Activated T-helper 2 cell treated with anti-CD3 and anti-CD28 coated beads, Interferon-gamma antibody, Interleukin-2, Interleukin-4, amounts not matched to agents 10 μg/mL and 5 μg/mL and 100 μg/mL, durations not matched to agents 14 hours and 24 hours and 36 hours (primary cell): ENCODE data around the gene CYP27C1. TPM values are rescaled to one million over a fixed set of nuclear protein-coding genes. Genes with fewer than 3 reads are reported as not detected.
"Not testable (repeated sequence)": the region's sequence is repeated elsewhere in the genome, so short reads cannot be mapped to it uniquely, and the experiment has no call there.

ENCODE experiments used
- DNase-seq: peaks from one replicate; pipeline ENCODE4 v3.0.0; 2021; ENCODE audit warnings: low spot score
- H3K27ac Mint-ChIP-seq: one replicate; pipeline ENCODE4 v1.8.0; 2021; ENCODE audit warnings: mixed read lengths
- H3K27me3 Mint-ChIP-seq: one replicate; pipeline ENCODE4 v1.8.0; 2021; ENCODE audit warnings: low read depth, mixed read lengths
- H3K36me3 Mint-ChIP-seq: one replicate; pipeline ENCODE4 v1.8.0; 2021; ENCODE audit warnings: low read depth, mixed read lengths
- H3K4me1 Mint-ChIP-seq: one replicate; pipeline ENCODE4 v1.8.0; 2021; ENCODE audit warnings: low read depth, mixed read lengths
- H3K4me3 Mint-ChIP-seq: one replicate; pipeline ENCODE4 v1.8.0; 2021; ENCODE audit warnings: low read depth, mild to moderate bottlenecking, moderate library complexity, mixed read lengths
- H3K9me3 Mint-ChIP-seq: one replicate; pipeline ENCODE4 v1.8.0; 2021; ENCODE audit warnings: mixed read lengths
- intact Hi-C: fragments of 100-400 bp; cut with micrococcal nuclease; formaldehyde crosslinking; loops from one replicate; pipeline ENCODE4 v1.15.1; 2023
- total RNA-seq: library from RNA; stranded (reverse); gene quantifications from 2 replicates; pipeline ENCODE4 v1.2.3, GENCODE V29; 2022

CYP27C1 gene
- total RNA-seq, 1 donor from 2014 or later, result not detected

DNA sequence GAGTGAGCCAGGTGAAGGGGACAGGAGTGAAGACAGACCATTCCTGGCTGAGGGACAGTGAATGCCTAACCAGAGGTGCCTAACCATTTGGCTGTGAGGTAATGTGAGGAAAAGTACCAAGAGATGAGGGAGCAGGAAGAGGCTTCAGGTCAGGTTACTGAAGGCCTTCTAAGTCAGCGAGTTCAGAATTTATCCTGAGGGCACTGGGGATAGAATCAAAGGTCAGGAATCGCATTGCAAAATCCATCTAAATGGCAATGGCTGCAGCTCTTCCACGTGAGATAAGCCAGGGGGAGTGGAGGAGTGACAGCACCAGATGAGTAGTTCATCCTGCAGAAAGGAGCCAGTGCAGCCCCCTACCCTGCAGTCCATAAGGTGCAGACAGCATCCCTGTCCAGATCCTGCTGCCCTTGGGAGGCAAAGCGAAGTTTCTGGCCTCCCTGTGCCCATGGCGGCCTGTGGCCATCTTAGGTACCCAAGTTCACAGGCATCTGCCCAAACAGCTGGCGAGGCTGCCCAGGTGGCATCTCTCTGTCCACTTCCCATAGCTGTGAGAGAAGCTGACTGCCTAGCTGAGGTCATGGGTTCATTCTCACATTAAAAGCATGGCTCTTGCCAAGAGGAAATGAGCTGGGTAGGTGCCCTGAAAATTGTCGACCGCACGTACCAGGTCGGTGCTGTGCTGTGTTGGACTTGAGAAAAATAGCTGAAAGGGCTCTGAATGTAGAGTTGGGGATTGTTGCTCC is 49.5 kb downstream of the CYP27C1 start:
- DNase-seq, result no peak
- Mint-ChIP-seq H3K4me1 (no peaks in the 10 kb centered on the region), H3K4me3 (no peak overlapping the region), H3K27ac (no peak overlapping the region), H3K27me3 (no peaks in the 10 kb centered on the region), H3K9me3 (no peaks in the 10 kb centered on the region), H3K36me3 (no peaks in the 10 kb centered on the region)
- intact Hi-C loops, result no loop called here

DNA sequence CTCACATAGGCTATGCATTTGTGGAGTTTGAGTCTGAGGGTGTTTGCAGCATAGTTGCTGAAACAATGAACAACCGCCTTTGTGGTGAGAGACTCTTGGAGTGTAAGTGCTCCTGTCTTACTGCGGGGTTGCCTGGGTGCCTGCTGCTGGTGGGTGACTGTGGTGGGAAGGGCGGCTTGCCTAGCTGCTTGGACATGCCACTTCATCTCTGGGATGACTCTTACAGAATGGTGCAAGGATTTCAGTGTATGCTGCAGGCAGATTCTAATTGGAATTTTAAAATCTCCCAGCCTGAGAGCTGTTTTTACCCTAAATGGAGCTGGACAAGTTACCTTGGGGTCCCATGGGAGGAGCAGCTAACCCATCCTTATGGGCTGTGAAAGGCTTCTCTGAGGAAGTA is 50.1 kb downstream of the CYP27C1 start:
- Mint-ChIP-seq H3K27me3 (no peaks in the 10 kb centered on the region), H3K36me3 (no peaks in the 10 kb centered on the region), H3K4me3 (no peak overlapping the region), H3K27ac (no peak overlapping the region), H3K9me3 (no peaks in the 10 kb centered on the region), H3K4me1 (no peaks in the 10 kb centered on the region)
- no peak for DNase-seq
- intact Hi-C loops, result no loop called here

DNA sequence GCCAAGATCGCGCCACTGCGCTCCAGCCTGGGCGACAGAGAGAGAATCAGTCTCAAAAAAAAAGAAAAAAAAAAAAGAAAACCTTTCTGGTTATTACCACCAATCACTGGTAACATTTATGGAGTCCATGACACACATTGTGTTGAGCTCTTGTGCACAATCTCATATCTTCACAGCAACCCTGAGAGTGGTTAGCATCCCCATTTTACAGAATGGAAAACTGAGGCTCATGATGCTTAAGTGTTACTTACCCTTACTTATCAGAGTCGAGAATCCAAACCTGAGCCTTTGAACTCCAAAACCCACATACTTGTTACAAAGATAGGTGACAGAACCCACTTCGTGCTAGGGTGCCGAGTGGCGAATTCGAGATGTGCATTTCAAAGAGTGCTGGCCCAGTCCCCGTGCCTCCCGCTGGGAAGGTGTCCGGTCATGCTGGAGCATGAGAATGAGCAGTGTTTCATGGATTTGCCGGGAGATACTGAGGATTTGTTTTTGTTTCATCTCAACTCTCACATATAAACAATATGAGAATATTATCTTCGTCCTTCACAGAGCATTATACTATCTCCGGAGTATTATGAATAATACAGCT is 50.9 kb downstream of the CYP27C1 start:
- H3K27ac Mint-ChIP-seq, result no peak overlapping the region
- no peak overlapping the region for H3K4me3 Mint-ChIP-seq
- no peaks in the 10 kb centered on the region for H3K36me3 Mint-ChIP-seq
- H3K9me3 Mint-ChIP-seq, result no peaks in the 10 kb centered on the region
- intact Hi-C loops, result no loop called here
- DNase-seq, result no peak
- H3K27me3 Mint-ChIP-seq, result peaks cover 2% of the 10 kb centered on the region
- H3K4me1 Mint-ChIP-seq, result no peaks in the 10 kb centered on the region

DNA sequence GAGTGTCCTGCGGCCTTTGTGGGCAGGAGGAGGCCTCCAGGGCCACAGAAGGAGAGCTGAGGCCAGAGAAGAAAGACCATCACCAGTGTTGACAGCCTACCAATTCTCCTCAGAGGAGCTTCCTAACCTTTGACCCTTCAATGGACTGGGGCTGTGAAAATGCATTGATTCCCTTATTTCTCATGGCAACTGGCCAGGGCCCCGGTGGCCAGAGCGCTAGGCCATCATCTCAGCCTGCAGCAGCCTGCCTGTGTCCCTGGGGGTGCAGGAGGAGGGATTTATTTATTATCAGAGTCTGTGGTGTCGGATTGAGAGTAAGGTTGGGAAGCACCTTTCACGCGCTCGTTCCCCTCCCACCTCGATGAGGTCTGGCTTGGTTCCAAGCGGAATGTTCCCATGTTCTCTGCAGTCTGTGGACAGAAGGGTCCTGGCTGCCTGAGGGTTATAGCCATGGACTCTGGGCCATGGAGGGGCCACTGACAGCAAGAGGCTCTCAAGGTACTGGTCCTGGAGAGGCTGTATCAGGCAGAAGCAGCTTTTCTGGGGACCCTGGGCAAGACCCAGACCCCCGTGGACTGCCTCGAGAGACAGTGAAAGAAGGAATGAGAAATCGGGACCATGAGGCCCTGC is 53.8 kb downstream of the CYP27C1 start:
- no peak overlapping the region for H3K4me3 Mint-ChIP-seq
- H3K9me3 Mint-ChIP-seq, result no peaks in the 10 kb centered on the region
- no peaks in the 10 kb centered on the region for H3K36me3 Mint-ChIP-seq
- H3K27ac Mint-ChIP-seq, result no peak overlapping the region
- peaks cover 3% of the 10 kb centered on the region for H3K27me3 Mint-ChIP-seq
- intact Hi-C loops, result no loop called here
- no peak for DNase-seq
- no peaks in the 10 kb centered on the region for H3K4me1 Mint-ChIP-seq

DNA sequence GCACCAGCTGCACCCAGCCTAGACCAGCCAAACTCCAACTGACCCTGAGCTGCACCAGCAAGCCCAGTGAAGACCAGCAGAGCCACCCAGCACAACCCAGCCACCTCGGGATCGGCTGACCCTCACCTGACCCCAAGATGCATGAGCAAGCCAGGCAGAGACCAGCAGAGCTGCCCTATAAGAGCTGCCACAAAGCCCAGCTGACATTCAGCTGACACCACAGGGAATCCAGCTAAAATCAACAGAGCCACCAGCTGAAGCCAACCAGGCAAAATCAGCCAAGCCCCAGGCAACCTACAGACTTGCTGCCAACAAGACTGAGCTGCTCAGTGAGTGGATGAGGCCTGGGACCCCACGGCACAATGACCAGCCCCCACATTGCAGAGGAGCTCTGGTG is 54.6 kb downstream of the CYP27C1 start:
- Mint-ChIP-seq H3K4me1 (no peaks in the 10 kb centered on the region), H3K4me3 (no peak overlapping the region), H3K9me3 (no peaks in the 10 kb centered on the region), H3K27me3 (peaks cover 5% of the 10 kb centered on the region), H3K27ac (no peak overlapping the region), H3K36me3 (no peaks in the 10 kb centered on the region)
- intact Hi-C loops, result no loop called here
- no peak for DNase-seq

DNA sequence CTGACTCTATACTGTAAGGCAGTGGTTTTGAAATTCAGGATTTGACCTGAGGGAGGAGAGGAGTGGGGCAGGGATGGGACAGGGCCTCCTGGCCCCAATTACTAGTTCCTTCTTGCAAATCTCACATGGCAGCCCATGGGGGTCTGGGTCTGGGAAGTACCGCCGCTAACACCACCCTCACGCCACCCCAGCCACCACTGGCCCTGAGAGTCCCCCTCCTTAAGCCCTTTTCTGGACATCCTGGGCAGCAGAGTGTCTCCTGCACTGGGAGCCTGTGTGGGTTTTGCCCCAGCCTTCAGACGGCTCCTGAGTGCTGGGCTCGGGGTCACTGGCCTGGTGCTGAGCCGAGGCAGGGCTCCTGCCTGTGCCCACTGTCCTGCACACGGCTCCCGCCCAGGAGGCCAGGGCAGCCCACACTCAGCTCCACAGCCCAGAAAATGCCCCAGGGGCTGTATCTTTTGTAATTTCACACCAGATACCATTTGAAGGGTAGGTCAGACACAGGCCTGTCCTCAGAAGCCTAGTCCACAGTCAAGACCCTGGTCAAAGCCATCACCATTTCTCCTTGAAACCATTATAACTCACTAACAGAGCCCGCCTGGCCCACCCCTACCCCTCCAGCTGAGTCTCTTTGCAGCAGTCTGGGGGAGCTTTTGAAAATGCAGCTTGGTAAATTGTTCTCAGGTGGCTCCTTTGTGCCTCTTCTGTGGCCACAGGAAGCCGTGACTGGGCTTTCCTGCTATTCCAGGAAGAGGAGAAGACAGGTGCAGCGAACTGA is 55.1 kb downstream of the CYP27C1 start:
- Mint-ChIP-seq H3K4me3 (no peak overlapping the region), H3K27ac (no peak overlapping the region), H3K27me3 (peaks cover 5% of the 10 kb centered on the region), H3K36me3 (no peaks in the 10 kb centered on the region), H3K9me3 (no peaks in the 10 kb centered on the region), H3K4me1 (no peaks in the 10 kb centered on the region)
- intact Hi-C loops, result no loop called here
- DNase-seq, result no peak

DNA sequence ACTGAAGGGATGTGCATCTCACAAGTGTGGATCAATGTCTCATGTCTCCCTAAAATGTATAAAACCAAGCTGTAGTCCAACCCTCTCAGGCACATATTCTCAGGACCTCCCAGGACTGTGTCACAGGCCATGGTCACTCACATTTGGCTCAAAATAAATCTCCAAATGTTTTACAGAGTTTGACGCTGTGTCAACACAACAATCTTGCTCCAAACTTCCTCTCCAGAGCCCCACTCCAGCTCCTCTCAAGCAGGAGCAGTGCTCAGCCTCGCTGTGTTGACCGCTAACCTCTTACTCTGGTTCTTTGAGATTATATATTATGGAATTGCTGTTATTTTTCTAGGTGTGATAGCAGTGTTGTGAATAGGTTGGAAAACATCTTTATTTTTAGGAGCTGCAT is 56.2 kb downstream of the CYP27C1 start:
- Mint-ChIP-seq H3K27ac (no peak overlapping the region), H3K27me3 (peaks cover 5% of the 10 kb centered on the region), H3K4me3 (no peak overlapping the region), H3K9me3 (no peaks in the 10 kb centered on the region), H3K36me3 (no peaks in the 10 kb centered on the region), H3K4me1 (no peaks in the 10 kb centered on the region)
- DNase-seq, result no peak
- intact Hi-C loops, result no loop called here

DNA sequence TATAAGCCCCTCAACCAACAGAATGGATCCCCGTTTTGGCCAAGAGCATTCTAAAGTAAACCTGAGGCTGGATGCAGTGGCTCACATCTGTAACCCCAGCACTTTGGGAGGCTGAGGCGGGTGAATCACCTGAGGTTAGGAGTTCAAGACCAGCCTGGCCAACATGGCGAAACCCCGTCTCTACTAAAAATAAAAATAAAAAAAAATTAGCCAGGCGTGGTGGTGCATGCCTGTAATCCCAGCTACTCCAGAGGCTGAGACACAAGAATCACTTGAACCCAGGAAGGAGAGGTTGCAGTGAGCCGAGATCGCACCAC is 57.1 kb downstream of the CYP27C1 start:
- H3K9me3 Mint-ChIP-seq, H3K4me3 Mint-ChIP-seq, intact Hi-C loops, H3K27ac Mint-ChIP-seq, DNase-seq, H3K36me3 Mint-ChIP-seq, H3K27me3 Mint-ChIP-seq, H3K4me1 Mint-ChIP-seq: not testable (repeated sequence)

DNA sequence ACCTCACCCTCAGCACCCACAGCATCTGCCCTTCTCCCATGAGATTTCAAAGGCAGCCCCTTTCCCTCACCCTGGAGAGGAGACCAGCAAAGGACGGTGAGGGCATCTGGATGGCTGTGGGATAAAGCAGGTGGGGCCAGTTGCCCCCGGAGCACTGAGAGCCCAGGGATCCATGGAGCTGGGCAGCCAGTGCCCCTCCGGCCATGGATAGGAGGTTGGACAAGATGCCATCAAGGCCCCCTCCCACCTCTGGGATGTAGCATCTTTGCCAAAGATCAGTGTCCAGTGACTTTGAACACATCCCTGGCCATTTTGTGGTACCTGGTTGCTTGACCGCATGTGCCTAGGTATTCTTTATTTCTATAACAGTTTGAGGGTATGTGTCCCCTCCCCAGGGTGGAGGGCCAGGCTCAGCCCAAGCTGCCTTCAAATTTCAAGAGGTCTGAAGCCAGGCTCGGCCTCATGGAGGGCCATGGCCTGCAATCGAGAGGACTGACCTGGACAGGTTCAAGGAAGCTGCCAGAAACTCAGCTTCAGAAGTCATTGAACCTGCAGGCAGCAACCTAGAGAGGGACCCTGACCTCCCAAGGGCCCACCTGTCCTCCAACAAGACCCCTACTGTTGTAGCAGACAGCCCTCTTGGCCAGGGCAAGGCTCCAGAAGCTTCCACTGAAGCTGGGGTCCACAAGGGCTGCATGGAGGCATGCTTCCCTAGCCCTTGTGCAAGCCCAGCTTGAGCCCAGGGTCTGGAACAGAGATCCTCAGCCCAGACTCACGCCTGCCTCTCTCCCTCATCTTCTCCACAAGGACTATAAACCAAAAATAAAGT is 57.6 kb downstream of the CYP27C1 start:
- no peaks in the 10 kb centered on the region for H3K4me1 Mint-ChIP-seq
- H3K4me3 Mint-ChIP-seq, result no peak overlapping the region
- peaks cover 5% of the 10 kb centered on the region for H3K27me3 Mint-ChIP-seq
- no peaks in the 10 kb centered on the region for H3K36me3 Mint-ChIP-seq
- H3K27ac Mint-ChIP-seq, result no peak overlapping the region
- no peaks in the 10 kb centered on the region for H3K9me3 Mint-ChIP-seq
- no peak for DNase-seq
- intact Hi-C loops, result no loop called here

DNA sequence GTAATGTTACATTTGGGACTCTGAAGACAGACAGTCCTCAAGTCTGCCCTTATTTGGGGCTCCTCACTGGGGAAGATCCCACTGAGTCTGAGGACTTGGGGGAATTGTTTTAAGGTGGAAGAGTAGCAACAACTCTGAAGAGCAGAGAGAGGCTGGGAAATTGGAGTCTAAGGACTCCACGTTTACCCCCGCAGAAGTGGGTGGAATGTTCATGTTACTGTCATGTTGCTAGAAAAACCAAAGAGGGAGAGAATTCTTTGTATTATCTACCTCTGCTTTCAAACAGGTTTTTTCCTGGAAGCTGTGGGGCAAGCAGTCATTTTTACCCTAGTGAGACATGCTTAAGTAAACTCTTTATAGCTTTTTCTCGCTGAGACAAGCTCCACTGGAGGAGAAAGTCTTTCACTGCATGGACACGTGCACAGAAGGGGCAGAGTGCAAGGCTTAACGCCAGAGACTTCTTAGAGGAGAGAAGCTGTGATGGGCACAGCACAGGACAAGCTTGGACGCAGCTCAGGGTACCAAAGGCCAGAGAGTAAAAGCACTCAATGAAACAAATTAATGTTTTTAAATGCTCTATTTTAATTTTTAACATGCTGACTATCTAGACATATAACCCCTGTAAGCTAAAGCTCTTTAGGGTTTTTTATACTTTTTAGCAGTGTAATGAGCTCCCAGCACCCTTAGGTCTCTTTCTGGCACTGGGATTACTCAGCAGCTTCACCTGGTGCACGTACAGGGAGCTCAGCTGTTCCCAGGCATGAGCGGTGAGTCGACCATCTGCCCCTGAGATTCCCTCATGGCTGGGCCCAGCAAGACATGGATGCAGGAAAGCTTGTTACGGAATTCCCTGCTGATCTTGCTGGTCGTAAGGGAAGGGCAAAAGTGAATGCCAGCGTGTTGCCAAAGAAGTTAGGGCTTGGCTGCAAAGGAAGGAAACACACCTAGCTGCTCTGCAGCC is 58.6 kb downstream of the CYP27C1 start:
- Mint-ChIP-seq H3K4me1 (no peaks in the 10 kb centered on the region), H3K27ac (no peak overlapping the region), H3K27me3 (peaks cover 5% of the 10 kb centered on the region), H3K4me3 (no peak overlapping the region), H3K9me3 (no peaks in the 10 kb centered on the region), H3K36me3 (no peaks in the 10 kb centered on the region)
- intact Hi-C loops, result no loop called here
- no peak for DNase-seq

DNA sequence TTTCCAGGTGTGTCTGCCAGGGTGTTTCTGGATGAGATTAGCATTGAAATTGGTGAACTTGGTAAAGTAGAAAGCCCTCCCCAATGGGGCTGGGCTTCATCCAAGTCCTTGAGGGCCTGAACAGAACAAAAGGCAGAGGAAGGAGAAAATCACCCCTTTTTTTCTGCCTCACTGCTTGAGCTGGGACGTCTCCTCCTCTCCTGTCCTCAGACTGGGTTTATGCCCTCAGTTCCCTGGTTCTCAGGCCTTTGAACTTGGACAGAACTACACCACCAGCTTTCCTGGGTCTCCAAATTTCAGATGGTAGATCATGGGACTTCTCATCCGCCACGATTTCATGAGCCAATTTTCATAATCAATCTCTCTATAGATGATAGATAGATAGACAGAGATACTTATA is 59.4 kb downstream of the CYP27C1 start:
- no peak overlapping the region for H3K4me3 Mint-ChIP-seq
- H3K27ac Mint-ChIP-seq, result no peak overlapping the region
- DNase-seq, result no peak
- H3K36me3 Mint-ChIP-seq, result no peaks in the 10 kb centered on the region
- peaks cover 5% of the 10 kb centered on the region for H3K27me3 Mint-ChIP-seq
- intact Hi-C loops, result no loop called here
- no peaks in the 10 kb centered on the region for H3K4me1 Mint-ChIP-seq
- no peaks in the 10 kb centered on the region for H3K9me3 Mint-ChIP-seq

DNA sequence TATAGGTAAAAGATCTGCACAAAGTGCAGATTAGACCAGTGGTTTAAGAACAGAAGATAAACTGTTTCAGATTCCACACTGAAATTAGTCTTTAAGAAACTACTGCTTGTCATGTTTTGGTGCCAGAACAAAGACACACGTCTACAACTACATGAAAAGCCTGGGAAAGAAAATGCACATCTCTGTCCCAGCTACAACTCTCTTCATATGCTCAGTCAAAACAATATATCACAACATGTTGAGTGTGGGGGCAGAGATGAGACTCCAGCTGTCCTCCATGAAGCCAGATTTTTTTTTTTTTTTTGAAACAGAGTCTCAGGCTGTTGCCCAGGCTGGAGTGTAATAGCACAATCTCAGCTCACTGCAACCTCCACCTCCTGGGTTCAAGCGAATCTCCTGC is 60.6 kb downstream of the CYP27C1 start:
- Mint-ChIP-seq H3K36me3 (no peaks in the 10 kb centered on the region), H3K27me3 (peaks cover 5% of the 10 kb centered on the region), H3K4me1 (no peaks in the 10 kb centered on the region), H3K4me3 (no peak overlapping the region), H3K27ac (no peak overlapping the region), H3K9me3 (no peaks in the 10 kb centered on the region)
- DNase-seq, result no peak
- intact Hi-C loops, result no loop called here
